Measurements from ENCODE around the gene RAB6B. TPM values are rescaled to one million over a fixed set of nuclear protein-coding genes. Genes with fewer than 3 reads are reported as not detected.

Gene RAB6B
- total RNA-seq, 2 experiments from 2014 or later, result 1.7 to 2.0 TPM

GRCh38 chr3:133836497-133837158 is 59.1 kb downstream of the RAB6B start:
- CTCF ChIA-PET, result no interaction called here
- H3K4me1 Mint-ChIP-seq (ENCODE audit: low read depth), result no peaks in the 10 kb centered on the region
- H3K27me3 Mint-ChIP-seq, result no peaks in the 10 kb centered on the region
- H3K27ac Mint-ChIP-seq, result no peak overlapping the region
- ATAC-seq, result no peak
- no peaks in the 10 kb centered on the region for H3K36me3 Mint-ChIP-seq (ENCODE audit: low read depth)
- no peaks in the 10 kb centered on the region for H3K9me3 Mint-ChIP-seq
- intact Hi-C loops (cut with micrococcal nuclease), result no loop called here
- no peak for DNase-seq
- no peak overlapping the region for H3K4me3 Mint-ChIP-seq
- TF ChIP-seq CTCF (IDR thresholded peaks at IDR 0.05), result no peak
- POLR2A ChIA-PET, result no interaction called here

DNA sequence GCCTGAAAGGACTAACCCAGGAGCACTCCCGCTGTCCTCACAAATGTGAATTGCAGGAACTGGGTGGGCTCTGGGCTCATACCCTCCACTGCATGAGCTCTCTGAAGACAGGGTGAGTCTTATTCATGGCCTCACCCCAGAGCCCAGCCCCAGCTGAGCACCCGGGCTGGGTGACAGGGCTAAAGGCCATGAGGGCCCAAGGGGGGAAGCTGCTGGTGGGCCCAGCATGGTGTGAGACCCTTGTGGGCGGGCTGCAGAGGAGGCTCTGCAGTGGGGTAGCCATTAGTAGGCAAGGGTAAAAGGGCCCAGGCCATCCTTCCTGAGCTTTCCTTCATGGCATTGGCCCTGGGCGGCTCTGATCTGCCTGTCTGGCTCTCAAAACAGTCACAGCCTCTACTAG is 59.7 kb downstream of the RAB6B start:
- Mint-ChIP-seq H3K4me1 (ENCODE audit: low read depth) (no peaks in the 10 kb centered on the region), H3K27ac (no peak overlapping the region), H3K4me3 (no peak overlapping the region), H3K27me3 (no peaks in the 10 kb centered on the region), H3K9me3 (no peaks in the 10 kb centered on the region), H3K36me3 (ENCODE audit: low read depth) (no peaks in the 10 kb centered on the region)
- no peak for TF ChIP-seq CTCF (IDR thresholded peaks at IDR 0.05)
- ATAC-seq (no peak), DNase-seq (no peak)
- intact Hi-C loops (cut with micrococcal nuclease), result no loop called here
- CTCF ChIA-PET, result no interaction called here
- POLR2A ChIA-PET, result no interaction called here

- DNase-seq (no peak), ATAC-seq (no peak)
- no peaks in the 10 kb centered on the region for H3K36me3 Mint-ChIP-seq (ENCODE audit: low read depth)
- no peaks in the 10 kb centered on the region for H3K27me3 Mint-ChIP-seq
- H3K27ac Mint-ChIP-seq, result no peak overlapping the region
- TF ChIP-seq CTCF (IDR thresholded peaks at IDR 0.05), result no peak
- H3K4me1 Mint-ChIP-seq (ENCODE audit: low read depth), result no peaks in the 10 kb centered on the region
- no peak overlapping the region for H3K4me3 Mint-ChIP-seq
- CTCF ChIA-PET, result no interaction called here
- H3K9me3 Mint-ChIP-seq, result no peaks in the 10 kb centered on the region
- POLR2A ChIA-PET, result no interaction called here
- intact Hi-C loops (cut with micrococcal nuclease), result no loop called here
Measured at GRCh38 chr3:133835418-133835743, 60.3 kb downstream of the RAB6B start.

DNA sequence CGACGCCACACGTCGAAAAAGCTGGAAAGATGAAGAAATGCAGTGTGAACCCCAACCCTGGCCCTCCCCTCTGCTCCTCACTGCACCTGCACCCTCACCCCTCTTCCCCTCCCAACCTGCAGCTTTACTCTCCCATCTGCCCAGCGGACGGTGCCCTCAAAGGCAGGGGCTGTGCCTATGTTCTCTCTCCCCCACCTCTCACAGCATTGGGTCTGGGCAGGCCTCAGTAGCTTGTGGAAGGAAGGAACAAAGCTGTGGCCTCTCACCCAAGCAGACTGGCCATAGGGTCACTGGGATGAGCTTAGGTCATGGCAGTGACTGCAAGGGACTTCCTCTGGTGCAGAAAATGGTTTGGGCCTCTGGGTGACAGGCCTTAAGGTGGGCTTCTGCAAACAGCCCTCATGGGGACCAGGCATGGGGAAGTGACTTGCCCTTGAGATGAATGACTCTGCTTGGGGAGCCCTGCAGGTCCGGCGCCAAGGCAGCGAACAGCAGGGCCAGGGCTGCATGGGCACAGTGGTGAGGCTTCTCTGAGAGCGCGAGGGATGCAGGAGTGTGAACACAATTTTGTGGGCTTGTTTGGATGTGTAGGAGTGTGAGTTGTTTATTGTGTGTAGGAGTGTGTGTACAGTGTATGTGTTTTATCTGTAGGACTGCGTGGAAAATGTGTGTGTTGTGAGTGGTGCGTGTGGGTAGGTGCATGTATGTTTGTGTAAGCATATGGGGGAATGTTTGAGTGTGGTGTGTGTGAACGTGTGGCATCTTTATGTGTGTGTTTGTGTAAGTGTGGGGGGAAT is 60.9 kb downstream of the RAB6B start:
- no peak for TF ChIP-seq CTCF (IDR thresholded peaks at IDR 0.05)
- Mint-ChIP-seq H3K27ac (no peak overlapping the region), H3K36me3 (ENCODE audit: low read depth) (no peaks in the 10 kb centered on the region), H3K27me3 (no peaks in the 10 kb centered on the region), H3K4me3 (no peak overlapping the region), H3K9me3 (no peaks in the 10 kb centered on the region), H3K4me1 (ENCODE audit: low read depth) (no peaks in the 10 kb centered on the region)
- intact Hi-C loops (cut with micrococcal nuclease), result no loop called here
- ChIA-PET CTCF (interaction anchor here (1.0 kb wide), 1 partner anchor 17 kb away, joined by 3 read pairs; no protein-coding TSS in a partner anchor), POLR2A (no interaction called here)
- ATAC-seq (no peak), DNase-seq (no peak)

GRCh38 chr3:133833880-133834620 is 61.6 kb downstream of the RAB6B start:
- DNase-seq (no peak), ATAC-seq (no peak)
- H3K4me1 Mint-ChIP-seq (ENCODE audit: low read depth), result no peaks in the 10 kb centered on the region
- H3K4me3 Mint-ChIP-seq, result no peak overlapping the region
- ChIA-PET CTCF (interaction anchor here (1.0 kb wide), 1 partner anchor 16 kb away, joined by 3 read pairs; no protein-coding TSS in a partner anchor), POLR2A (no interaction called here)
- no peak for TF ChIP-seq CTCF (IDR thresholded peaks at IDR 0.05)
- no peaks in the 10 kb centered on the region for H3K9me3 Mint-ChIP-seq
- H3K36me3 Mint-ChIP-seq (ENCODE audit: low read depth), result no peaks in the 10 kb centered on the region
- no peak overlapping the region for H3K27ac Mint-ChIP-seq
- H3K27me3 Mint-ChIP-seq, result no peaks in the 10 kb centered on the region
- intact Hi-C loops (cut with micrococcal nuclease), result no loop called here

All from activated CD8-positive, alpha-beta T cell treated with anti-CD3 and anti-CD28 coated beads for 36 hours (primary cell).